ENCODE measurements around the gene GAA.

GRCh38 chr17:80082403-80083135 lies 18.8 kb upstream of the GAA start:
- TF ChIP-seq CTCF (IDR thresholded peaks at IDR 0.05 in 2 of 3, conservative IDR thresholded peaks at IDR 0.05 in 1 of 3; ENCODE audit: borderline replicate concordance in 1 of 3, insufficient read depth in 1 of 3, low read depth in 2 of 3, low read length in 2 of 3) (peak; percentile 78 to 93 (median 85)), POLR2AphosphoS5 (IDR thresholded peaks at IDR 0.05; ENCODE audit: low read depth, low read length) (no peak), EZH2 (IDR thresholded peaks at IDR 0.05) (no peak), RAD21 (IDR thresholded peaks at IDR 0.05; ENCODE audit: low read depth) (peak; percentile 86), TCF7L2 (IDR thresholded peaks at IDR 0.05; ENCODE audit: borderline replicate concordance, extremely low read depth, insufficient read depth, insufficient read length) (no peak), MAX (IDR thresholded peaks at IDR 0.05) (no peak), ATF3 (IDR thresholded peaks at IDR 0.05) (no peak), ELF1 (IDR thresholded peaks at IDR 0.05; ENCODE audit: borderline replicate concordance, low read depth) (no peak), CEBPB (IDR thresholded peaks at IDR 0.05; ENCODE audit: low read depth) (no peak), YY1 (IDR thresholded peaks at IDR 0.05; ENCODE audit: extremely low read depth, insufficient replicate concordance, low read depth, low read length) (no peak), SIN3A (IDR thresholded peaks at IDR 0.05; ENCODE audit: low read depth) (no peak), POLR2A (IDR thresholded peaks at IDR 0.05; ENCODE audit: borderline replicate concordance, extremely low read depth, insufficient read depth, insufficient read length) (no peak), JUND (IDR thresholded peaks at IDR 0.05) (no peak), EGR1 (IDR thresholded peaks at IDR 0.05; ENCODE audit: low read depth) (no peak)

All from HCT116 (cell line).